Osteocyte (in vitro differentiated cells): ENCODE data around the gene TTLL10. TPM values are rescaled to one million over a fixed set of nuclear protein-coding genes. Genes with fewer than 3 reads are reported as not detected.

ENCODE experiments used
- DNase-seq: peaks from one replicate; pipeline ENCODE4 v3.0.0; 2021; ENCODE audit warnings: mixed read lengths; ENCODE audit not compliant: unreplicated experiment; ENCODE audit errors: extremely low spot score
- H3K27ac Mint-ChIP-seq: one replicate; pipeline ENCODE4 v1.8.0; 2021; ENCODE audit warnings: mild to moderate bottlenecking, mixed read lengths; ENCODE audit not compliant: unreplicated experiment
- H3K27me3 Mint-ChIP-seq: one replicate; pipeline ENCODE4 v1.8.0; 2021; ENCODE audit warnings: mixed read lengths; ENCODE audit not compliant: unreplicated experiment
- H3K36me3 Mint-ChIP-seq: one replicate; pipeline ENCODE4 v1.8.0; 2021; ENCODE audit warnings: mixed read lengths; ENCODE audit not compliant: unreplicated experiment
- H3K4me1 Mint-ChIP-seq: one replicate; pipeline ENCODE4 v1.8.0; 2021; ENCODE audit warnings: mixed read lengths; ENCODE audit not compliant: unreplicated experiment
- H3K4me3 Mint-ChIP-seq: one replicate; pipeline ENCODE4 v1.8.0; 2021; ENCODE audit warnings: mild to moderate bottlenecking, moderate library complexity, mixed read lengths; ENCODE audit not compliant: unreplicated experiment
- H3K9me3 Mint-ChIP-seq: one replicate; pipeline ENCODE4 v1.8.0; 2021; ENCODE audit warnings: mixed read lengths; ENCODE audit not compliant: unreplicated experiment
- total RNA-seq: library from RNA; stranded (reverse); gene quantifications from 2 replicates; pipeline ENCODE4 v1.2.1, GENCODE V29; 2021
- TF ChIP-seq, protein P1 (sequence below): fragments of 200-600 bp; sonication (generic); IDR thresholded peaks from 2 replicates; pipeline ENCODE4 v1.5.0; 2021; ENCODE audit warnings: antibody characterized with exemption, mild to moderate bottlenecking, moderate library complexity

TTLL10 gene
- total RNA-seq, 1 donor from 2014 or later = not detected

DNA sequence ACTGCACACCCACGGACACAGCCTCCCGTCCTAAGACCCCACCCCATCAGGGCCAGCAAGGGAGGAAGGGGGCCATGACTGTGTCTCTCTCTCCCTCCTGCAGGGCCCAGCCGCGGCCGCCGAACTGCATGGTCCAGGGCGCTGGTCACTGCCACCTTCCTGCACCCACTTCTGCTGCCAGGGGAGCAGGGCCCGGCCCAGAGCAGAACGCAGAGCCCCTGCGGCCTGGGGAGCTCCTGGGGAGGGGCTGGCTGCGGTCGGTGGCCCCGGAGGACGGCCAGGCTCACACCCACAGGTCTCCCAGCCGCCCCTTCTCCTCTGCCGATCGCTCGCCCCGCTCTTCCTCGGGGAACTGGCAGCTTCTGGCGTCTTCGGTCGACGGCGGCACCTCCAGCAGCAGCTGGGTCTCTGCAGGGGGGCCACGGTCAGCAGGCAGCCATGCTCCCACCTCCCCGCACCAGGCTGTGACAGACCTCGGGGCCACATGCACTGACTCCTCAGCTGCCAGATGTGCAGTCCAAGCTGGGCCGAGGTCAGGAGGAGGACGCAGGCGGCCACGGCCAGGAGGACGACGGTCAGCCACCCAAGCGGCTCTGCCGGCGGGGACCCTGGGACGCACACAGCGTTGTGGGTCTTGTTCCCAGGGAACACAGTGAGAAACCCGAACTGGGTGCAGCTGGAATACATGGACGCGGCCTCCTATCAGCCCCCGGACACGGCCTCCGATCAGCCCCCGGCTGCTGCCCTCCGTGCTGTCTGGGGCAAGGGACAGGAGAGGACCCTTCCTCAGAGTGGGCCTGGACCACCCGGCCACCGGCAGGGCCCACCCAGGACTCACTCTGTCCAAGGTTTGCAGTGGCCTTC, 30.1 kb downstream of the TTLL10 start:
- no peaks in the 10 kb centered on the region for H3K36me3 Mint-ChIP-seq
- H3K4me3 Mint-ChIP-seq = no peak overlapping the region
- no peak for DNase-seq
- H3K4me1 Mint-ChIP-seq = peaks cover 12% of the 10 kb centered on the region
- no peaks in the 10 kb centered on the region for H3K9me3 Mint-ChIP-seq
- H3K27ac Mint-ChIP-seq = no peak overlapping the region
- TF ChIP-seq, protein P1, sequence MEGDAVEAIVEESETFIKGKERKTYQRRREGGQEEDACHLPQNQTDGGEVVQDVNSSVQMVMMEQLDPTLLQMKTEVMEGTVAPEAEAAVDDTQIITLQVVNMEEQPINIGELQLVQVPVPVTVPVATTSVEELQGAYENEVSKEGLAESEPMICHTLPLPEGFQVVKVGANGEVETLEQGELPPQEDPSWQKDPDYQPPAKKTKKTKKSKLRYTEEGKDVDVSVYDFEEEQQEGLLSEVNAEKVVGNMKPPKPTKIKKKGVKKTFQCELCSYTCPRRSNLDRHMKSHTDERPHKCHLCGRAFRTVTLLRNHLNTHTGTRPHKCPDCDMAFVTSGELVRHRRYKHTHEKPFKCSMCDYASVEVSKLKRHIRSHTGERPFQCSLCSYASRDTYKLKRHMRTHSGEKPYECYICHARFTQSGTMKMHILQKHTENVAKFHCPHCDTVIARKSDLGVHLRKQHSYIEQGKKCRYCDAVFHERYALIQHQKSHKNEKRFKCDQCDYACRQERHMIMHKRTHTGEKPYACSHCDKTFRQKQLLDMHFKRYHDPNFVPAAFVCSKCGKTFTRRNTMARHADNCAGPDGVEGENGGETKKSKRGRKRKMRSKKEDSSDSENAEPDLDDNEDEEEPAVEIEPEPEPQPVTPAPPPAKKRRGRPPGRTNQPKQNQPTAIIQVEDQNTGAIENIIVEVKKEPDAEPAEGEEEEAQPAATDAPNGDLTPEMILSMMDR = no peak
- H3K27me3 Mint-ChIP-seq = no peaks in the 10 kb centered on the region

DNA sequence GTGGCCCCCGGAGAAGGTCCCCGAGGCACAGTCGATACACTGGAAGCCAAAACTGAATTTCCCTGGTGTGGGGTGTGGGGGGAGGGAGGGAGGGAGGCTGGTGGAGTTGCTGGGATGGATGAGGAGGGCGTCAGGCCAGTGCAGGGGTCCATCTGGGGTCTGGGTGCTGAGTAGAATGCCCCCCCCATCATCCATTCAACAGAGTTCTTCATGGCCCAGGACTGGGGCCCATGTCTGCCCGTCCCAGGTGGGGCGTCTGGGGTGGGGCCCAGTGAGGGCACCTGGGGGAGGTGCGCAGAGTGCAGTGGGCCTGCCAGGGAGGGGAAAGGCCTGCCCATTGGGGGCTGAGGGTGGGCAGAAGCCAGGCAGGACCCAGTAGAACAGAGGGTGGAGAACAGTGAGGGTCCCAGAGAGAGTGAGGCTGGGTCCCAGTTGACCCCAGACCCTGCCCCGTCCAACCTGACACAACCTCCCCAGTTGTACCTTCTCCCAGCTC, 30.8 kb downstream of the TTLL10 start:
- Mint-ChIP-seq H3K36me3 (no peaks in the 10 kb centered on the region), H3K4me3 (no peak overlapping the region), H3K9me3 (no peaks in the 10 kb centered on the region), H3K27me3 (no peaks in the 10 kb centered on the region), H3K27ac (no peak overlapping the region), H3K4me1 (peaks cover 16% of the 10 kb centered on the region)
- TF ChIP-seq, protein P1 = no peak
- DNase-seq = no peak

DNA sequence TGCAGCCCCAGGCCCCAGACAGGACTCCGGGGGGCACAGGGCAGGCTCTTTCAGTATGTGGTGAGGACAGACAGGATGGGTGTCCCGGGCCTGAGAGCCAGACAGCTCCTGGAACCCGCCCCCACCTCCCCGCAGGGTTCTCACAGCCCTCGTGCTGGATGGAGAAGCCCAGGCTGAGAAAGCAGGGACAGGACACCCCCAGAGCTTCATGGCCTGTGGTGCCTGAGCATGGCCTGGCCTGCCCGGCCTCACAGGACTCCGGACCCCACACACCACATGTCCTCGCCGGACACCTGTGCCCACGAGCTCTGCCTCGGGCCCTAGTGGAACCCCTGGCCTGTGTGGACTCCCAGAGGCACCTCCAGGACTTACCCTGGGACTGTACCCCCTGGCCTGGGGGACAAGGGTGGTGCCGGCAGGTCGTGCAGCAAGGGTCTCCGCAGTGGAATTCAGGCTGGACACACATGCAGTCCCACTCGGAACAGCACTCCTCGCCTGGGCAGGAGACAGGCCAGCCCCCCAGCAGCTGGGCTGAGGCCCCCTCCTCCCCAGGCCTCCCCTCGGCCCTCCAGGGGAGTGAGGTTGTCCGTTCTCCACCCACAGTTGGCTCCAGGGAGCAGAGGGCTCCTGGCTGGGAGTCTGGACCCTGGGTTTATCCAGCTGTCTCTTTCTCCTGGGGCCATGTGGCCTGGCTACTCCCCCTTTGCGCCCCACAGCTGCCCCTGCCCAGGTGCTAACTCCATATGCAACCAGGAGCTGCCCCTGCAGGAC, 31.5 kb downstream of the TTLL10 start:
- DNase-seq = no peak
- Mint-ChIP-seq H3K4me3 (no peak overlapping the region), H3K4me1 (peaks cover 22% of the 10 kb centered on the region), H3K27ac (no peak overlapping the region), H3K36me3 (no peaks in the 10 kb centered on the region), H3K27me3 (no peaks in the 10 kb centered on the region), H3K9me3 (no peaks in the 10 kb centered on the region)
- TF ChIP-seq, protein P1 = no peak

DNA sequence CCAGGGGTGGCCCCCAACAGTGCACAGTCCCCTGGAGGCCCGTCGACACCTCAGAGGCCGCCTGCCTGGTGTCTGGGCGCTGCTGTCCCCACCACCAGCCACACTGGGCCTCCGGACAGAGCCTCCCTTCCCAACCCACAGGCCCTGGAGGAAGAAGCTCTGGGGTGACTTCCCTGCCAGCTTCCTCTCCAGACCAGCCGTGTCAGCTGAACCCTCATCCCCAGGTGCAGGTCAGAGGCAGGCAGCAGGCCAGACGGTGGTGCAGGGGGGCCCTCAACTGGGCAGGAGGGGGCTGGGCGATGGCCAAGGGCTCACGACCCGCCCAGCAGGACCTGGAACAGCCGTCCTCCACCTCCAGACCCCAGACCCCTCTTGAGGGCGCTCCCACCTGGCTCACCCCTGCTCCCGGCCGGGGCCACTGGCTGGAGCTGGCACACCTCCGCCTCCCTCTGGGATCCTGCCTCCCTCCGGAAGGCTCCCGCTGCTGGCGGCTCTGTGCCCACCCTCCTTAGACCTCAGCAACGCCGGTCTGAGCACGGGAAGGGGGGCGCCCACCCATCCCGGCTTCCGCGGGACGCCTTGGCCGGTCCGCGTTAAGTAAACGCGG, 32.2 kb downstream of the TTLL10 start:
- no peaks in the 10 kb centered on the region for H3K36me3 Mint-ChIP-seq
- TF ChIP-seq, protein P1 = no peak

More for the DNA sequence above, 32.2 kb downstream of the TTLL10 start:
- no peak overlapping the region for H3K27ac Mint-ChIP-seq
- H3K27me3 Mint-ChIP-seq = no peaks in the 10 kb centered on the region
- H3K4me1 Mint-ChIP-seq = peaks cover 20% of the 10 kb centered on the region
- no peak for DNase-seq
- H3K9me3 Mint-ChIP-seq = no peaks in the 10 kb centered on the region
- no peak overlapping the region for H3K4me3 Mint-ChIP-seq
